Lung microvascular endothelial cell (primary cell): Measurements from ENCODE around the gene RIPPLY1. TPM values are rescaled to one million over a fixed set of nuclear protein-coding genes. Genes with fewer than 3 reads are reported as not detected.

Source experiments
- total RNA-seq: library from RNA; depleted of rRNA; stranded (reverse); fragments of >200 nt; gene quantifications from 2 replicates; pipeline ENCODE4 v1.2.1, GENCODE V29; 2014

Gene RIPPLY1
- total RNA-seq, 1 donor from 2014 or later, result not detected

Other genes with a start within 250 kb of the RIPPLY1 start
- under 0.01 TPM in 2 replicates for gene RNF128, start 176.6 kb downstream of the RIPPLY1 start, total RNA-seq
- 2.2 and 3.4 TPM in 2 replicates for gene TBC1D8B, start 100.7 kb downstream of the RIPPLY1 start, total RNA-seq
- not detected in 2 replicates for gene CLDN2, start 17.1 kb upstream of the RIPPLY1 start, total RNA-seq
- gene MORC4, start 96.9 kb upstream of the RIPPLY1 start, total RNA-seq, result 6.5 and 6.7 TPM in 2 replicates
- 7.9 and 8.1 TPM in 2 replicates for gene RBM41, start 215.5 kb upstream of the RIPPLY1 start, total RNA-seq